NT2/D1 (cell line): ENCODE data around the gene SH2D3C.

Source experiments
- DNase-seq: peaks from one replicate; pipeline ENCODE4 v3.0.0-alpha.2; 2011; ENCODE audit warnings: low read depth, low spot score
- H3K27me3 ChIP-seq: 2 replicates; pipeline ENCODE4 v1.6.0; 2011; ENCODE audit warnings: mild to moderate bottlenecking; ENCODE audit not compliant: insufficient read length, insufficient read depth
- H3K36me3 ChIP-seq: 2 replicates; pipeline ENCODE4 v1.6.1; 2011; ENCODE audit warnings: mild to moderate bottlenecking, low read length, mixed read lengths; ENCODE audit not compliant: insufficient read depth, insufficient read length
- H3K4me1 ChIP-seq: 2 replicates; pipeline ENCODE4 v1.5.1; 2011; ENCODE audit not compliant: insufficient read depth, insufficient read length
- H3K4me3 ChIP-seq: 2 replicates; pipeline ENCODE4 v1.5.1; 2011; ENCODE audit warnings: low read depth; ENCODE audit not compliant: insufficient read length
- H3K9ac ChIP-seq: 2 replicates; pipeline ENCODE4 v1.6.0; 2011; ENCODE audit warnings: low read depth; ENCODE audit not compliant: insufficient read length
- H3K9me3 ChIP-seq: 2 replicates; pipeline ENCODE4 v1.5.1; 2011; ENCODE audit warnings: mild to moderate bottlenecking, low read length; ENCODE audit not compliant: insufficient read depth
- SUZ12 ChIP-seq: IDR thresholded peaks from 2 replicates; pipeline ENCODE4 v1.6.1; 2011; ENCODE audit not compliant: insufficient read length, insufficient read depth; ENCODE audit errors: extremely low read depth
- YY1 ChIP-seq: IDR thresholded peaks from 2 replicates; pipeline ENCODE4 v1.6.1; 2011; ENCODE audit not compliant: insufficient read length, insufficient read depth
- ZNF274 ChIP-seq: IDR thresholded peaks from 2 replicates; pipeline ENCODE4 v1.6.1; 2011; ENCODE audit warnings: mild to moderate bottlenecking, low read depth, low read length

The SH2D3C gene

DNA sequence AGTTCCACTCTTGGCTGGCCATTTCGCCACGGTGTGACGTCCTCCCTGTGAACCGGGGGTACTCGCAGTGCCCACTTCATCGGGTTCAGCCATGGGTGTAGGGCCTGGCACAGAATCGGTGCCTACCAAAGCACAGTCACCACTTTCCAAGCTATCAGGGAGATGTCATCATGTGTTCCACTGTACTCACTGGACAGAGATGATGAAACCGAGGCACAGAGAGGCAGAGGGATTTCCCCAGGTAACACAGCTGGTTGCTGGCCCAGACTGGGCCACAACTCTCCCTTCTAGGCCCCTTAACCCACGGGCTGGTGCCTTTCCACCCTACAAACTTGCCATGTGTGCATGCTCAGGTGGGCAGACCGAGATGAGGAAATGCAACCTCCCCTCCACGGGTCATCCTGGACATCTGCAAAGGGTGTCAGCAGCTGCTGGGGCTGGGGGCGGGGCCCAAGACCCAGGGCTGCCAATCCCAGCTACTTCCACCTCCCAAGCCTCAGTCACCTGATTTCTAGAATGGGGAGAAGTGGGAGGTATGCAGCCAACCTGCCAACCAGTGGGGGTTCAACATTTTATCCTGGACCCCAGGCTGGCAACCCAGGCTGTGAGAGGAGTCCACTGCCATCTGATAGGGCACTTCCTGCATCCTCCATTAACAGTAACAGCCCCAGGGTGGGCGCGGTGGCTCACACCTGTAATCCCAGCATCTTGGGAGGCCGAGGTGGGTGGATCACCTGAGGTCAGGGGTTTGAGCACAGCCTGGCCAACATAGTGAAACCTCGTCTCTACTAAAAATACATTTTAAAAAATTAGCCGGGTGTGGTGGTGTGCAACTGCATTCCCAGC lies 893 bp upstream of the SH2D3C start:
- H3K4me1 ChIP-seq = peaks cover 32% of the 10 kb centered on the region

GRCh38 chr9:127777368-127777980 lies 992 bp downstream of the SH2D3C start:
- peaks cover 33% of the 10 kb centered on the region for H3K4me1 ChIP-seq
- H3K27me3 ChIP-seq = no peaks in the 10 kb centered on the region
- H3K4me3 ChIP-seq = no peak overlapping the region
- no peak for TF ChIP-seq ZNF274
- TF ChIP-seq SUZ12 = no peak
- TF ChIP-seq YY1 = no peak
- H3K9me3 ChIP-seq = no peaks in the 10 kb centered on the region
- H3K9ac ChIP-seq = peak overlapping the region; percentile 4
- DNase-seq = no peak
- H3K36me3 ChIP-seq = no peaks in the 10 kb centered on the region

More for the DNA sequence above, 893 bp upstream of the SH2D3C start:
- Histone ChIP-seq H3K4me3 (no peak overlapping the region), H3K9me3 (no peaks in the 10 kb centered on the region), H3K27me3 (no peaks in the 10 kb centered on the region), H3K9ac (peak overlapping the region; percentile 15), H3K36me3 (no peaks in the 10 kb centered on the region)
- TF ChIP-seq ZNF274 (no peak), YY1 (no peak), SUZ12 (no peak)
- no peak for DNase-seq

DNA sequence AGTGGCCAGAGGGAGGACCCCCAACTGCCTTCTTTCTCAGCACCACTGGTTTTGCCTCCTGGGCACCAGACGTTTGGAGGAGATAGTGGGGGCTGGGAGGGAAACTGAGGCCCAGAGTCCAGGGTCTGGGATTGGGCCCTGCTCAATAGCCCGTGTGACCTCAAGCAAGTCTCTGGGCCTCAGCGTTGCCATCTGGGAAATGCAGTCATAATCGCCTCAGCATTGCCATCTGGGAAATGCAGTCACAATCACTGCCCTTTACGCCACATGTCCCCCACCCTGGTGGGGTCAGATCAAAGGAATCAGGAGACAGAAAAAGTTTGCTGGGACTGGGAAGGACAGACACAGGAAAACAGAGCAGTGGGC lies 1.6 kb downstream of the SH2D3C start:
- no peaks in the 10 kb centered on the region for H3K36me3 ChIP-seq
- H3K4me1 ChIP-seq = peaks cover 33% of the 10 kb centered on the region
- H3K9me3 ChIP-seq = no peaks in the 10 kb centered on the region
- no peaks in the 10 kb centered on the region for H3K27me3 ChIP-seq
- peak overlapping the region; percentile 4 for H3K9ac ChIP-seq
- H3K4me3 ChIP-seq = no peak overlapping the region
- no peak for DNase-seq
- TF ChIP-seq SUZ12 = no peak
- no peak for TF ChIP-seq YY1
- no peak for TF ChIP-seq ZNF274

GRCh38 chr9:127776195-127776923 lies 2.1 kb downstream of the SH2D3C start:
- TF ChIP-seq ZNF274 = no peak
- no peak for TF ChIP-seq YY1
- TF ChIP-seq SUZ12 = no peak
- H3K4me3 ChIP-seq = no peak overlapping the region
- peak overlapping the region; percentile 4 for H3K9ac ChIP-seq
- no peaks in the 10 kb centered on the region for H3K9me3 ChIP-seq
- H3K36me3 ChIP-seq = no peaks in the 10 kb centered on the region
- peak; percentile 56 for DNase-seq
- peaks cover 36% of the 10 kb centered on the region for H3K4me1 ChIP-seq
- no peaks in the 10 kb centered on the region for H3K27me3 ChIP-seq

DNA sequence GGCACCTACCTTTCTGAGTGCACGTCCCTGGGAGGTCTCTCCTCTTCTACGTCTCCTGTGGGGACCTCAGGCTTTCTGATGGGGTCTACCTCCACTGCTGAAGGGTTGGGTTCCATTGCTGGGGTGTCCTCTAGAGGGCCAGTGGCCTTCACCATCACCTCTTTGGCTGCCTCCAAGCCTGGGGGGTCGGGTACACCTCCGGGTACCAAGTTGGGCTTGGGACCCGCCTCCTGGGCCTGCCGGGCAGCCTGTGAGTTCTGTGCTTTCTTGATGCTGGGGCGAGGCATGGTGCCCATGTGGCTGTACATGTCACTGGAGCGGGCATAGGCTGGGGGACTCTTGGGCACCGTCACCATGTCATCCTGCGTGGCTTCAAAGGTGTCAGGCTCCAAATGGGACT lies 4.5 kb downstream of the SH2D3C start:
- DNase-seq = no peak
- peaks cover 34% of the 10 kb centered on the region for H3K4me1 ChIP-seq
- no peaks in the 10 kb centered on the region for H3K36me3 ChIP-seq
- TF ChIP-seq ZNF274 = no peak
- TF ChIP-seq YY1 = no peak
- TF ChIP-seq SUZ12 = no peak
- H3K4me3 ChIP-seq = no peak overlapping the region
- H3K9ac ChIP-seq = peak overlapping the region; percentile 51
- H3K27me3 ChIP-seq = no peaks in the 10 kb centered on the region
- no peaks in the 10 kb centered on the region for H3K9me3 ChIP-seq

GRCh38 chr9:127773272-127773671 lies 5.2 kb downstream of the SH2D3C start:
- H3K36me3 ChIP-seq = no peaks in the 10 kb centered on the region
- peaks cover 29% of the 10 kb centered on the region for H3K4me1 ChIP-seq
- peak overlapping the region; percentile 51 for H3K9ac ChIP-seq
- H3K4me3 ChIP-seq = no peak overlapping the region
- DNase-seq = no peak
- no peaks in the 10 kb centered on the region for H3K27me3 ChIP-seq
- TF ChIP-seq SUZ12 = no peak
- TF ChIP-seq YY1 = no peak
- no peak for TF ChIP-seq ZNF274
- H3K9me3 ChIP-seq = no peaks in the 10 kb centered on the region

GRCh38 chr9:127772603-127773002 lies 5.9 kb downstream of the SH2D3C start:
- H3K9ac ChIP-seq = no peak overlapping the region
- no peaks in the 10 kb centered on the region for H3K36me3 ChIP-seq
- no peaks in the 10 kb centered on the region for H3K9me3 ChIP-seq

More at GRCh38 chr9:127772603-127773002, 5.9 kb downstream of the SH2D3C start:
- no peak for DNase-seq
- Histone ChIP-seq H3K27me3 (no peaks in the 10 kb centered on the region), H3K4me3 (no peak overlapping the region), H3K4me1 (peaks cover 33% of the 10 kb centered on the region)
- TF ChIP-seq ZNF274 (no peak), SUZ12 (no peak), YY1 (no peak)
